PC-9 (cell line): ENCODE measurements around the gene CALY.

Experiments used
- EZH2 ChIP-seq: fragments of 200-600 bp; sonication (generic); IDR thresholded peaks from 2 replicates; pipeline ENCODE4 v1.8.0; 2017; ENCODE audit warnings: antibody characterized with exemption, low read depth
- TF ChIP-seq, protein P1 (sequence below): fragments of 200-600 bp; sonication (generic); conservative IDR thresholded peaks from 2 replicates; pipeline ENCODE4 v1.6.1; 2017; ENCODE audit warnings: mixed run types, antibody characterized with exemption, mild to moderate bottlenecking, moderate library complexity

DNA sequence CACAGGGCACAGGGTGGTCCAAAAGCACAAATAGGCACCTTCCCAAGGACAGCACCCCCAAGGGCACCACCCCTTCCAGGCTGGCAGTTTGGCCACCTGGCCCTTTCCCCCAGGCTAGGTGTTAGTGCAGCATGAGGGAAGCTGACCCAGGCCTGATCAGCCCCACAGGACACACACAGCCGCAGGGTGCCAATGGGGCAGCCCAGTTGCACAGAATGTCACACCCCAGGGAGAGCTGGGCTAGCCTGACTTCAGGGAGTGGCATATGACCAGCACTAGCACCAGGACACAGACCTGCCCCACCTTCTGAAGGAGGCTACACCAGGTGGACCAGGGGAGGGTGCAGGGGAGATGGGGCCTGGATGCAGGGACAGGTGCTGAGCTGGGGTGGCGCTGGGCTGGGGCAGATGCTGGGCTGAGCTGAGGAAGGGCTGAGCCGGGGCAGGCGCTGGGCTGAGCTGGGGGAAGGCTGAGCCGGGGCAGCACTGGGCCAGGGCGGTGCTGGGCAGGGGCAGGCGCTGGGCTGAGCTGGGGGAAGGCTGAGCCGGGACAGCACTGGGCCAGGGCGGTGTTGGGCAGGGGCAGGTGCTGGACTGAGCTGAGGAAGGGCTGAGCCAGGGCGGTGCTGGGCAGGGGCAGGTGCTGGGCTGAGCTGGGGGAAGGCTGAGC lies 56.2 kb downstream of the CALY start:
- TF ChIP-seq, protein P1, sequence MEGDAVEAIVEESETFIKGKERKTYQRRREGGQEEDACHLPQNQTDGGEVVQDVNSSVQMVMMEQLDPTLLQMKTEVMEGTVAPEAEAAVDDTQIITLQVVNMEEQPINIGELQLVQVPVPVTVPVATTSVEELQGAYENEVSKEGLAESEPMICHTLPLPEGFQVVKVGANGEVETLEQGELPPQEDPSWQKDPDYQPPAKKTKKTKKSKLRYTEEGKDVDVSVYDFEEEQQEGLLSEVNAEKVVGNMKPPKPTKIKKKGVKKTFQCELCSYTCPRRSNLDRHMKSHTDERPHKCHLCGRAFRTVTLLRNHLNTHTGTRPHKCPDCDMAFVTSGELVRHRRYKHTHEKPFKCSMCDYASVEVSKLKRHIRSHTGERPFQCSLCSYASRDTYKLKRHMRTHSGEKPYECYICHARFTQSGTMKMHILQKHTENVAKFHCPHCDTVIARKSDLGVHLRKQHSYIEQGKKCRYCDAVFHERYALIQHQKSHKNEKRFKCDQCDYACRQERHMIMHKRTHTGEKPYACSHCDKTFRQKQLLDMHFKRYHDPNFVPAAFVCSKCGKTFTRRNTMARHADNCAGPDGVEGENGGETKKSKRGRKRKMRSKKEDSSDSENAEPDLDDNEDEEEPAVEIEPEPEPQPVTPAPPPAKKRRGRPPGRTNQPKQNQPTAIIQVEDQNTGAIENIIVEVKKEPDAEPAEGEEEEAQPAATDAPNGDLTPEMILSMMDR = no peak
- no peak for TF ChIP-seq EZH2
